Activated T-helper 1 cell treated with anti-CD3 and anti-CD28 coated beads, Interleukin-12 subunit alpha, Interleukin-12 subunit beta, Interleukin-2, Interleukin-4 antibody, amounts not matched to agents 30 ng/mL and 10 ng/mL and 1 ng/mL, durations not matched to agents 14 hours and 24 hours and 36 hours (primary cell): ENCODE results near the gene TMEM167A. TPM values are rescaled to one million over a fixed set of nuclear protein-coding genes. Genes with fewer than 3 reads are reported as not detected.

ENCODE experiments used
- DNase-seq: peaks from one replicate; pipeline ENCODE4 v3.0.0; 2021; ENCODE audit warnings: low spot score
- H3K27ac Mint-ChIP-seq: one replicate; pipeline ENCODE4 v1.8.0; 2021; ENCODE audit warnings: mild to moderate bottlenecking, mixed read lengths
- H3K27me3 Mint-ChIP-seq: one replicate; pipeline ENCODE4 v1.8.0; 2022; ENCODE audit warnings: mild to moderate bottlenecking, moderate library complexity, mixed read lengths; ENCODE audit not compliant: insufficient read depth
- H3K36me3 Mint-ChIP-seq: one replicate; pipeline ENCODE4 v1.8.0; 2021; ENCODE audit warnings: low read depth, mixed read lengths
- H3K4me1 Mint-ChIP-seq: one replicate; pipeline ENCODE4 v1.8.0; 2021; ENCODE audit warnings: low read depth, mixed read lengths
- H3K4me3 Mint-ChIP-seq: one replicate; pipeline ENCODE4 v1.8.0; 2021; ENCODE audit warnings: mild to moderate bottlenecking, moderate library complexity, mixed read lengths
- H3K9me3 Mint-ChIP-seq: one replicate; pipeline ENCODE4 v1.8.0; 2021; ENCODE audit warnings: mixed read lengths
- intact Hi-C: fragments of 100-400 bp; cut with micrococcal nuclease; formaldehyde crosslinking; loops from one replicate; pipeline ENCODE4 v1.15.1; 2024
- total RNA-seq: library from RNA; stranded (reverse); gene quantifications from 2 replicates; pipeline ENCODE4 v1.2.3, GENCODE V29; 2022

TMEM167A gene
- total RNA-seq, 1 donor from 2014 or later: 84.6 TPM

DNA sequence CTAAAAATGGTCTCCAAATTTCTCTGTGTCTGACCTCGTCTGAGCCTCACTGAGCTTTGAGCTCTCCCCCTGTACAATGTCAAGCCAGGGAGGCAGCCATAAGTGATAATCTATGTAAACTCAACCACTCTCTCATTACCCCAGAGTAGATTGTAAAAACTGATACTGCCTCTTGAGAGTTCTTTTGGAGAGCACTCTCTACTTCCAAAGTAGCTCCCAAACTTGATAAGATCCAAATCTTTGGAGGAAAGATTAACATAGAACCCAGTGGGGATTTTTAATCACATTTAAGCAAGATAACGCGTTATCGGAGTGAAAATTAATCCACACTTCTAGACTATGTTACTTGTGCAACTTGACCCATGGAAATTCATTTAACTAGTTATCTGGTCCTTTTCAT is 54.9 kb downstream of the TMEM167A start:
- Mint-ChIP-seq H3K9me3 (peaks cover 4% of the 10 kb centered on the region), H3K27ac (no peak overlapping the region), H3K27me3 (no peaks in the 10 kb centered on the region), H3K4me1 (no peaks in the 10 kb centered on the region), H3K4me3 (no peak overlapping the region), H3K36me3 (no peaks in the 10 kb centered on the region)
- no peak for DNase-seq
- intact Hi-C loops: no loop called here

DNA sequence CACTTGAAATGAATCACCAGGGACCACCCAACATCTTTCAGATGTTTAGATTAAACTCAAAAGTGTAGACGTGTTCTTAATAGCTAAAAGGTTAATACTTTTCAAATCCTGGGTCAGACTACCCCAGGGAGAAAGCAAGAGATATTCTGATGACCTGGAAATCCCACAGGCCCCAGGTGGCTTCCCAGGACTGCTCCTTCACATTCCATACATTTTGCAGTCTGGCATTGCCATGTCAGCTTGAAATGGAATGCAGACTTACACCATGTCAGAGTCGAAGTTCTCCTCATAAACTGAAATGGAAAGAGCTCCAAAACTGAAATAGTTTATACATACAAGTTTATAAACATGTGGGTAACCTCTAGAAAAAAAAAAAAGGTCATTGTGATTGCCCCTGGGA is 61.5 kb downstream of the TMEM167A start:
- intact Hi-C loops: no loop called here
- no peak overlapping the region for H3K4me3 Mint-ChIP-seq
- DNase-seq: no peak
- H3K9me3 Mint-ChIP-seq: peaks cover 4% of the 10 kb centered on the region
- H3K27ac Mint-ChIP-seq: no peak overlapping the region
- no peaks in the 10 kb centered on the region for H3K27me3 Mint-ChIP-seq
- H3K4me1 Mint-ChIP-seq: no peaks in the 10 kb centered on the region
- H3K36me3 Mint-ChIP-seq: no peaks in the 10 kb centered on the region

DNA sequence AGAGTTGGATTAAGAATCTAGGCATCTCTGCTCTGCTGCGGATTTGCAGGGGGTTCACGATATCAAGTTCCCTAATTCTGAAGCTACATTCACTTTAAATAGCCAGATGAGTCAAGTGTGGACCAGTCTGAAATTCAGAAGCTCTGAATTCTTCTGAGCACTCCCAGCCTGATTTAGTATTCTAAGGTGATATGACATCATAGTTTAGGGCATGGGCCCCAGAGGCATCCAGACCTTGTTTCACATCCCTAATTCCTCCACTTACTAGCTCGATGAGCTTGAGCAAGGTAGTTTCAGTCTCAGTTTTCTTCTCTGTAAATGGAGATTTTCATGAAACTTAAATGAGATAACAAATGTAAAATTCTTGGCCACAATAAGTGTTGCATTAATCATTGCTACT is 65.2 kb downstream of the TMEM167A start:
- intact Hi-C loops: no loop called here
- DNase-seq: no peak
- no peaks in the 10 kb centered on the region for H3K27me3 Mint-ChIP-seq
- H3K36me3 Mint-ChIP-seq: no peaks in the 10 kb centered on the region
- H3K4me3 Mint-ChIP-seq: no peak overlapping the region
- H3K9me3 Mint-ChIP-seq: no peaks in the 10 kb centered on the region
- H3K27ac Mint-ChIP-seq: no peak overlapping the region
- no peaks in the 10 kb centered on the region for H3K4me1 Mint-ChIP-seq

DNA sequence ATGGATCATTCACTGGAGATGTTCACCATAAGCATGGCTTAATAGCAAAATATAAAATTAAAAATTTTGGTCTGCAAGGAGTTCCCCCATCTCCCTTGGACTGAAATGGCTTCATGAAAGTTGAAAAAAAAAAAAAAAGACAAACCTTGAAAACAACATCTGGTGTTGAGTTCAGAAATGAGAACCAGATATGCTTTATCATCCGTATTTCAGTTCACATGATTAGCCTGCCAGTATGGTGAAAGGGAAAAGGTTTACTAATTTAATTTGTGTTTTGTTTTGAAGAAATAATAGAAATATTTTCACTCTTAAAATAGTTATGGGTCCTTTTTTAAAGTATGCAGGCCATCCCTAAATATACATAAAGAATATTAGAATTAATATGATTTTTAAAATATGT is 67.8 kb downstream of the TMEM167A start:
- Mint-ChIP-seq H3K27me3 (no peaks in the 10 kb centered on the region), H3K4me3 (no peak overlapping the region), H3K27ac (no peak overlapping the region), H3K4me1 (no peaks in the 10 kb centered on the region), H3K9me3 (no peaks in the 10 kb centered on the region), H3K36me3 (no peaks in the 10 kb centered on the region)
- intact Hi-C loops: no loop called here
- DNase-seq: no peak

DNA sequence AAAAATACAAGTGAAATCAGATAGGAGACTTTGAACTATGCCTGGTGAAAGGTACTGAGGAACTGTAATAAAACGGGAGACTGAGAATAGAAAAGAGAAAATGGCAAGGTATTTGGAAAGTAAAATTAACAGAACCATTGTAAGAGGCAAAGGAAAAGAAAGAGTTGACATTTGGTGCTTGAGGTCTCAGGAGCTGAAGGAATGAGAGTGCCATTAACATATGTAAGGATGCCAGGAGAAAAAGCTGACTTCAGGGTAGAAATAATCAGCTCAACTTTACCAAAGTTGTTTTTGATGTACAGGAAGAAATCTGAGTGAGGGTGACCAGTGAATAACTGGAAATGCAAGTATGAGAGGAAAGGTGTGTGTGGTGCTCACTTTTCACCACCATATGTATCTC is 69.4 kb downstream of the TMEM167A start:
- no peaks in the 10 kb centered on the region for H3K36me3 Mint-ChIP-seq

DNA sequence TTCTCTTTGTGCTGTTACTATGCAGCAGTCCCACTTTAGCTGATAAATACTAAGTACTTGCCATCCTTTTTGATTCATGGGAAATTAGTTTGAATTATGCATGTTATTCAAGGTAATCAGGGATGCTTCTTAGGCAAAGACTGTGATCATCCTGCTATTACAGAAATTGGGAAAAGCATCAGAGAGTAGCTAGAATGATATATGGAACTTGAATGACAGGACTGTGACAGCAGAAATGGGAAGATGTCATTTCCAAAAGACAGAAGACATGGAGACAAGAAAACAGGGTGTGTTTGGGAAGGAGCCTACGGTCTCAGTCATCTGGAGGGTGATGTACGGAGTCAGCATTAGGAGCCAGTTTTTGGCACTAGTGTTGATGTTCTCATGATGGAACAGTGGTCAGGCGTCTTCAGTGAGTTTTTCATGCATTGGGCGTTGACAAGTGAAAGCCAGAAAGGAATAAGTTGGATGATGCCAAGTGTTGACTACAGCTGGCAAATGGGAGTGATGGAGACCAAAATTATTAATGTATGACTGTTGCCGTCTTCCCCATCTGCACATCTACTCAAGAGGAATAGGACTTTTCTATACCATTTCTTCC is 70.4 kb downstream of the TMEM167A start:
- H3K4me1 Mint-ChIP-seq: no peaks in the 10 kb centered on the region
- intact Hi-C loops: no loop called here
- H3K36me3 Mint-ChIP-seq: no peaks in the 10 kb centered on the region
- DNase-seq: no peak
- H3K27ac Mint-ChIP-seq: no peak overlapping the region
- H3K27me3 Mint-ChIP-seq: peaks cover under 1% of the 10 kb centered on the region
- H3K4me3 Mint-ChIP-seq: no peak overlapping the region
- no peaks in the 10 kb centered on the region for H3K9me3 Mint-ChIP-seq

More for the DNA sequence above, 69.4 kb downstream of the TMEM167A start:
- H3K27me3 Mint-ChIP-seq: no peaks in the 10 kb centered on the region
- intact Hi-C loops: no loop called here
- H3K9me3 Mint-ChIP-seq: no peaks in the 10 kb centered on the region
- H3K27ac Mint-ChIP-seq: no peak overlapping the region
- DNase-seq: no peak
- no peaks in the 10 kb centered on the region for H3K4me1 Mint-ChIP-seq
- H3K4me3 Mint-ChIP-seq: no peak overlapping the region

DNA sequence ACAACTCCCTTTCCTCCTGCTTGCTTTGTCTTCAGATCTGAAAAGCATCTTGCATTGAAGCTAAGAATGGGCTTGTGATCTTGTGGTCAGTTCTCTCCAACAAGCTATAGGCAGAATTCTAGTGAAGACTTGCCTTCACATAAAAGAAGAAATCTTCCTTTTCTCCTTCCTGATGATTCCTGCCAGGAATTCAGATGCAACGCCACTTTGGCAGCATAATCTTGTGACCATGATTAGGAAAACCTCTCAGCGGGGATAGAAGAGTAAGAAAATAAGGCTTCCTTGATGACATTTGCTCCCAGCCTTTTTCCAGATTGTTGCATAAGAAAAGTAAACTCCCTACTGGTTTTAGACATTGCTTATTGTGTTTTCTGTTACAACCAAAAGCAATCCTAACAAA is 73.4 kb downstream of the TMEM167A start:
- intact Hi-C loops: no loop called here
- H3K4me3 Mint-ChIP-seq: no peak overlapping the region
- no peaks in the 10 kb centered on the region for H3K9me3 Mint-ChIP-seq
- DNase-seq: no peak
- no peaks in the 10 kb centered on the region for H3K4me1 Mint-ChIP-seq
- no peaks in the 10 kb centered on the region for H3K36me3 Mint-ChIP-seq
- peaks cover 3% of the 10 kb centered on the region for H3K27me3 Mint-ChIP-seq
- H3K27ac Mint-ChIP-seq: no peak overlapping the region

Other genes with a start within 250 kb of the TMEM167A start
- gene XRCC4, start 153 bp upstream of the TMEM167A start, total RNA-seq: 10.2 and 11.2 TPM in 2 replicates